Cardiac muscle cell (in vitro differentiated cells and primary cell): ENCODE measurements around the gene TMEM123. TPM values are rescaled to one million over a fixed set of nuclear protein-coding genes. Genes with fewer than 3 reads are reported as not detected.

ENCODE experiments used
- DNase-seq, 2 donors: peaks; one replicate each; pipeline versions ENCODE4 v3.0.0 to v3.0.0-alpha.2; 2010 to 2017; ENCODE audit warnings: low read depth in 1 of 2, low spot score in 1 of 2
- H3K27ac ChIP-seq: fragments of 200-600 bp; sonication (generic); 2 replicates; pipeline ENCODE4 v1.5.1; 2016
- H3K27me3 ChIP-seq: fragments of 200-600 bp; sonication (generic); 2 replicates; pipeline ENCODE4 v1.6.0; 2016; ENCODE audit warnings: control low read depth
- H3K36me3 ChIP-seq: fragments of 200-600 bp; sonication (generic); 2 replicates; pipeline ENCODE4 v1.5.1; 2016; ENCODE audit warnings: control low read depth
- H3K4me1 ChIP-seq: fragments of 200-600 bp; sonication (generic); 2 replicates; pipeline ENCODE4 v1.8.1; 2017; ENCODE audit warnings: low read depth, mild to moderate bottlenecking, mixed run types
- H3K4me3 ChIP-seq: fragments of 200-600 bp; sonication (generic); 2 replicates; pipeline ENCODE4 v1.5.1; 2016; ENCODE audit warnings: mild to moderate bottlenecking
- H3K9me3 ChIP-seq: fragments of 200-600 bp; sonication (generic); 2 replicates; pipeline ENCODE4 v1.5.1; 2017; ENCODE audit warnings: low read depth, mild to moderate bottlenecking, control low read depth
- CTCF ChIP-seq: IDR thresholded peaks from 2 replicates; pipeline ENCODE4 v1.5.1; 2012; ENCODE audit warnings: low read depth, mild to moderate bottlenecking, low read length
- polyA plus RNA-seq: library from polyadenylated mRNA; unstranded; fragments of >200 nt; fragmentation: Nextera tagmentation; extraction: Ambion mirVana; gene quantifications from 2 replicates; pipeline ENCODE4 v1.2.1, GENCODE V29; 2016
- total RNA-seq: library from RNA; depleted of rRNA; stranded (reverse); fragments of >200 nt; gene quantifications from 2 replicates; pipeline ENCODE4 v1.2.3, GENCODE V29; 2016

Gene TMEM123
- total and polyA plus RNA-seq, 2 experiments from 2014 or later, result 86.3 to 92.6 TPM

- no peak overlapping the region for H3K4me3 ChIP-seq
- DNase-seq, result no peak
- no peaks in the 10 kb centered on the region for H3K36me3 ChIP-seq
- H3K4me1 ChIP-seq, result peaks cover 8% of the 10 kb centered on the region
- no peak overlapping the region for H3K27ac ChIP-seq
- no peaks in the 10 kb centered on the region for H3K9me3 ChIP-seq
- no peak for TF ChIP-seq CTCF
- no peaks in the 10 kb centered on the region for H3K27me3 ChIP-seq
These were observed 38.0 kb downstream of the TMEM123 start for GRCh38 chr11:102414559-102414958.

- no peaks in the 10 kb centered on the region for H3K36me3 ChIP-seq
- DNase-seq, result no peak
- TF ChIP-seq CTCF, result no peak
- peaks cover 8% of the 10 kb centered on the region for H3K4me1 ChIP-seq
- H3K9me3 ChIP-seq, result no peaks in the 10 kb centered on the region
- no peaks in the 10 kb centered on the region for H3K27me3 ChIP-seq
- no peak overlapping the region for H3K27ac ChIP-seq
- no peak overlapping the region for H3K4me3 ChIP-seq
These were observed 39.1 kb downstream of the TMEM123 start for GRCh38 chr11:102413497-102413896.

- H3K9me3 ChIP-seq, result no peaks in the 10 kb centered on the region
- DNase-seq, result no peak
- no peaks in the 10 kb centered on the region for H3K27me3 ChIP-seq
- no peak overlapping the region for H3K4me3 ChIP-seq
- H3K36me3 ChIP-seq, result no peaks in the 10 kb centered on the region
- peaks cover 8% of the 10 kb centered on the region for H3K4me1 ChIP-seq
- TF ChIP-seq CTCF, result no peak
- H3K27ac ChIP-seq, result no peak overlapping the region
These were observed 41.4 kb downstream of the TMEM123 start for GRCh38 chr11:102411142-102411541.

- Histone ChIP-seq H3K27me3 (no peaks in the 10 kb centered on the region), H3K4me1 (peaks cover 8% of the 10 kb centered on the region), H3K27ac (peak overlapping the region; percentile 36), H3K9me3 (no peaks in the 10 kb centered on the region), H3K36me3 (no peaks in the 10 kb centered on the region), H3K4me3 (no peak overlapping the region)
- TF ChIP-seq CTCF, result no peak
- DNase-seq, result peak; percentile 33 to 64
These were observed 42.2 kb downstream of the TMEM123 start for GRCh38 chr11:102410382-102410784.

- TF ChIP-seq CTCF, result no peak
- Histone ChIP-seq H3K27ac (no peak overlapping the region), H3K9me3 (no peaks in the 10 kb centered on the region), H3K4me1 (peaks cover 8% of the 10 kb centered on the region), H3K4me3 (no peak overlapping the region), H3K36me3 (no peaks in the 10 kb centered on the region), H3K27me3 (no peaks in the 10 kb centered on the region)
- no peak for DNase-seq
These were observed 44.2 kb downstream of the TMEM123 start for GRCh38 chr11:102408339-102408738.

- no peak overlapping the region for H3K27ac ChIP-seq
- H3K4me3 ChIP-seq, result no peak overlapping the region
- TF ChIP-seq CTCF, result no peak
- DNase-seq, result no peak
- peaks cover 8% of the 10 kb centered on the region for H3K4me1 ChIP-seq
- no peaks in the 10 kb centered on the region for H3K27me3 ChIP-seq
- H3K9me3 ChIP-seq, result no peaks in the 10 kb centered on the region
- H3K36me3 ChIP-seq, result no peaks in the 10 kb centered on the region
These were observed 44.7 kb downstream of the TMEM123 start for GRCh38 chr11:102407901-102408300.
